ENCODE measurements around the gene SPIRE1.

- TF ChIP-seq CTCF (IDR thresholded peaks at IDR 0.05; ENCODE audit: low read length) (no peak), EZH2 (IDR thresholded peaks at IDR 0.05; ENCODE audit: borderline replicate concordance, low read length) (no peak)
These were observed 42.2 kb downstream of the SPIRE1 start for GRCh38 chr18:12615748-12616147.
